NCI-H128 (cell line): ENCODE results near the gene RPS6KA1.
"Not testable (repeated sequence)": the region's sequence is repeated elsewhere in the genome, so short reads cannot be mapped to it uniquely, and the experiment has no call there.

Experiments
- DNase-seq: peaks from one replicate; lab custom pipeline; 2025; ENCODE audit not compliant: unreplicated experiment; lab: John Stamatoyannopoulos, UW

Gene RPS6KA1

DNA sequence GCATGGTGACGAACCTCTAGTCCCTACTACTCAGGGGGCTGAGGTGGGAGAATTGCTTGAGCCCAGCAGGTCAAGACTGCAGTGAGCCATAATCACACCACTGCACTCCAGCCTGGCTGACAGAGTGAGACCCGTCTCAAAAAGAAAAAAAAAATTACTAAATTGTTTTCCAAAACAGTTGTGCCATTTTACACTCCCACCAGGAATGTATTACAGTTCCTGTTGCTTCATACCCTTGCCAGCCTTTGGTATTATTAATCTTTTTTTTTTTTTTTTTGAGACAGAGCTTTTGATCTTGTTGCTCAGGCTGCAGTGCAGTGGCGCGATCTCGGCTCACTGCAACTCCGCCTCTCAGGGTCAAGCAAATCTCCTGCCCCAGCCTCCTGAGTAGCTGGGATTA, 55.9 kb downstream of the RPS6KA1 start:
- no peak for DNase-seq

DNA sequence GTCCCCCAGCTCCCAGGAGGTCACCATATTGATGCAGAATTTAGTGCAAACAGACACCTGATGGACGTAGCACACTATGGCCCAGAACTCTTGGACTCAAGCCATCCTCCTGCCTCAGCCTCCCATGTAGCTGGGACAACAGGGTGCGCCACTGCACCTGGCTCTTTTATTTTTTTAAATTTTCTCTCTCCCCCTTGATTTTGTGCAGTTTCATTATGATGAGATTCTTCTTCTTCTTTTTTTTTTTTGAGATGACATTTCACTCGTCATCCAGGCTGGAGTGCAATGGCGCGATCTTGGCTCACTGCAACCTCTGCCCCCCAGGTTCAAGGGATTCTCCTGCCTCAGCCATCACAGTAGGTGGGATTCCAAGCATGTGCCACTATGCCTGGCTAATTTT, 63.8 kb downstream of the RPS6KA1 start:
- no peak for DNase-seq

DNA sequence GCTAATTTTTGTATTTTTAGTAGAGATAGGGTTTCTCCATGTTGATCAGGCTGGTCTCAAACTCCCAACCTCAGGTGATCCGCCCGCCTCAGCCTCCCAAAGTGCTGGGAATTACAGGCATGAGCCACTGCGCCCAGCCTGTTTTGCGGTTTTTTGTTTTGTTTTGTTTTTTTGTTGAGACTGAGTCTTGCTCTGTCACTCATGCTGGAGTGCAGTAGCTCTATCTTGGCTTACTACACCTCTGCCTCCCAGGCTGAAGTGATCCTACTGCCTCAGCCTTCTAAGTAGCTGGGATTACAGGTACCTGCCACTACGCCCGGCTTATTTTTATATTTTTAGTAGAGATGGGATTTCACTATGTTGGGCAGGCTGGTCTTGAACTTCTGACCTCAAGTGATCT, 65.0 kb downstream of the RPS6KA1 start:
- not testable (repeated sequence) for DNase-seq

DNA sequence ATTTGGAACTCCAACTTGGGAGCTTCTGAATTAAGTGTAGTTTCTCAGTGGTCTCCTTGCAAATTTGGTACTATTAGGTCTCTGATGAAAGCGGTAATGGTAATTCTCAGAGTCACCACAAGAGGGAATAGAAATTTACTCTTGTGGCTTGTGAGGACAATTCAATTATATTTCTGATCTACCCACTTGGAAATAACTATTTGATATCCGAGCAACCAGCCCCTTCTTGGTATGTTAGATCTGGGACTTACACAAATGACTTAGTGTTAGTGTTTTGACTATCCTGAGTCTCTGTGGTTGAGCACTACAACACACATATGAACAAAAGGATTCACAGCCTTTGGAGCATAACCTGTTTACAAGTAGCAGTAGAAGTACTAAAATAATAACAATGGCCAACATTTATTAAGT, 68.1 kb downstream of the RPS6KA1 start:
- peak; percentile 63 for DNase-seq

DNA sequence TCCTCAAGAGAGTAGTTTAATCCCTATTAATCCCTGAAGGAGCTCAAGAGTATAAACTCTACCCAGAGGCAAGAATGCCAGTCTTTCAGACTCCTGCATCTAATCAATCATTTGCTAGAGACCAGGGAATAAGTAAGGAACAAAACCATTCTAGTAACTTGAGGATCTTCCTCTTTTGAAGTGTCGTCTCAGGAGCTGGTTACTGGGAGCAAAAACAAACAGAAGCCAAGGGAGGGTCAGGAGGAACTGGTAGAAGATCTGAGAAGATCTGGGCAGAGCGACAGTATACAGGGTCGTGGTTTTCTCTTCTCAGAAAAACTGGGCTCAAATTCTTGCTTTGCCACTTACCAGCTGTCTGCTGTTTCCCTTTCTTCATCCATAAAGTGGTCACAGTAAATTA, 69.3 kb downstream of the RPS6KA1 start:
- DNase-seq, result no peak

DNA sequence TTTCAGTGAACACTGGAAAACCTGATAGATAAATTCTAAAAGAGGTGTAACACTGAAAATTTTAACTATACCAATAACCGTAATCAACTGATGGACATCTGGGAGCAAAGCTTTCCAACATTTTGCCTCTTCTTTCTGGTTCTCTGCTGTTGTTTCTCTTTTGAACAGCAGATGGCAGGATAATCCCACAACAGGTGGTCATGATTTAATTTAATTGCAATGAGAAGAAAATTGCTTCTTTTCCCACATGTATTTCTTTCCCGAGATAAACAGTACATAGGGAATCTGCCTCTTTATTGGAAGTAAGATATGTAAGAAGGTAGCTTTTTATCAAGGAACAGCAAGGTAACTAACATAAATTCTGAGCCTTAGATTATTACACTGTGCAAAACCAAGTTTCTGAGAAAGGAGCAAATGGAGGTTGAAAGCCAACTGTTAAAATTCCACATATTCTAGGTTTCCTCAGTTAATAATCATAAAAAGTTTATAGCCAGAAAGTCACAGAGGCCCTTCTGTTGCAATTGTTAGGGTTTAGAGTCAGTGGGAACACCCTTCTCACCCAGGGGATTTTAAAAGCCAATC, 72.9 kb downstream of the RPS6KA1 start:
- peak; percentile 75 for DNase-seq

DNA sequence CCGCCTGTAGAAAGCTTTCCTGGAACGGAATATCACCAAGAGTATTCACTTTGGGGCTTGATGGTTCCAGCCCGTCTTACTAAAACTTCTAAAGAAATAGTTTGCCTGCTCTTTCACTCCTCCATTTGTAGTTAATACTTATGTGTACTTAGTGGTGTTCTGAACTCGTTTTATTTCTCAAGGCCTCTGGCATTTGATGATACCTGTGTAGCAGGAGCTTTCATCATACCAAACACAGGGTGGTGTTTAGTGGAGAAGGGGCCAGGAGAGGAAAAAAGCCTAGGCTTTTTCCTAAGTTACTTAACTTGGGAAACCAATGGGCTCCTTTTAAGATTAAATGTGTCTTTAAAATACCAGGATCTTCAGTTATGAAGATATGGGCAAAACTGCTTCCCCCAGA, 74.3 kb downstream of the RPS6KA1 start:
- no peak for DNase-seq

DNA sequence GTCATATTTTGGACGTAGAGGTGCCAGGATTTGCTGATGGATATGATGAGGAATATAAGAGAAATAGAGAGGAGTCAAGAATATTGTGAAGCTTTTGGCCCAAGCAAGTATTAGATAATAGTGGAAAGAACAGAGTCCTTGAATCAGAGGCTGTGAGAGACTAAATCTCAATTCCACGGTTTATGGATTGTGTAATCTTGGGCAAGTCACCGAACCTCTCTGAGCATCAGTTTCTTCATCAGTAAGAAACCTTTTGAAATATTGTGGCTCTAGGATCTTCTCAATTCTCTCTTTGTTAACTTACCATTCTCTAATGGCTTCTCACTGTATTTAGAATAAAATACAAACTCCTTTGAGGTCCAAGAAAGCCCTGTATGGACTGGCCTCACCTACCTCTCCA, 77.6 kb downstream of the RPS6KA1 start:
- DNase-seq, result no peak

DNA sequence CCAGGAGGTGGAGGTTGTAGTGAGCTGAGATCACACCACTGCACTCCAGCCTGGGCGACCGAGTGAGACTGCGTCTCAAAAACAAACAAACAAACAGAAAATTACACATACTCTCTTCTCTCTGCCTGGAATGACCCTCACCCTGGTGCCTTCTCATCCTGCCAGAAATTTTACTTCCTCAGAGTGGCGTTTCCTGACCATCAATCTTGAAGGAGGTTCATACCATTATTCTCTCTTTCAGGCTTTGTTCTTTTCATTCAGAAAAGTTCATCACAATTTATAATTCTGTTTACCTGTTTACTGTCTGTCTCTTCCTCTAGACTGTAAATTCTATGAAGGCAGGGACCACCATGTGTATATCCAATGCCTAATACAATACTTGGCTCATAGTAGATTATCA, 79.3 kb downstream of the RPS6KA1 start:
- no peak for DNase-seq

DNA sequence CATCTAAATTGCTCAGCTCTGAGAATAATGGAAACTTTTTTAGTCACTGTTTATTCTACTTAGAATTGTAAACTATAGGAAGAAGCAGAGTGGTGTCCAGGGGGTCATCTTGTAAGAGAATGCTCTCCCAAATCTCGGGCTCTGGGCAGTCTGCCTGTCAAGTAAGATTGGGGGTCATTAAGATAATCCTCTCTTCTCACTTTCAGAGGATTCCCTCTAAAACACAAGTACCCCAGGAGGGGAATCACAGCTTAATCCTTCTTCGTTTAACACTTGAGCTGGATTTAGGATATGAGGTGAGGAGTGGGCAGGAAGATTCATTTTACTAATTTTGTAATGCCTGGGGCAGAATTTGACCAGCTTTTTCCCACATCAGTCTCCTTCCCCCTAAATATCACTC, 81.2 kb downstream of the RPS6KA1 start:
- no peak for DNase-seq

DNA sequence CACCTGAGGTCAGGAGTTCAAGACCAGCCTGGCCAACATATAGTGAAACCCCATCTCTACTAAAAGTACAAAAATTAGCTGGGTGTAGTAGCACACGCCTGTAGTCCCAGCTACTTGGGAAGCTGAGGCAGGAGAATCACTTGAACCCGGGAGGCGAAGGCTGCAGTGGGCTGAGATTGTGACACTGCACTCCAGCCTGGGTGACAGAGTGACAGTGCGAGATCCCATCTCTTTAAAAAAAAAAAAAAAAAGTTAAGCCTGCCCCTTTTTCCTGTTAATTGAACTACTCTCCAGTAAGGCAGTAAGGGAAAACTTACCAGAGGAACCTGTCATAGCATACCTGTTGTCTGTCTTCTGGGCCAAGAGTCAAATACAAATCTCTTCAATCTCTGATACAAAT, 83.1 kb downstream of the RPS6KA1 start:
- DNase-seq, result not testable (repeated sequence)

DNA sequence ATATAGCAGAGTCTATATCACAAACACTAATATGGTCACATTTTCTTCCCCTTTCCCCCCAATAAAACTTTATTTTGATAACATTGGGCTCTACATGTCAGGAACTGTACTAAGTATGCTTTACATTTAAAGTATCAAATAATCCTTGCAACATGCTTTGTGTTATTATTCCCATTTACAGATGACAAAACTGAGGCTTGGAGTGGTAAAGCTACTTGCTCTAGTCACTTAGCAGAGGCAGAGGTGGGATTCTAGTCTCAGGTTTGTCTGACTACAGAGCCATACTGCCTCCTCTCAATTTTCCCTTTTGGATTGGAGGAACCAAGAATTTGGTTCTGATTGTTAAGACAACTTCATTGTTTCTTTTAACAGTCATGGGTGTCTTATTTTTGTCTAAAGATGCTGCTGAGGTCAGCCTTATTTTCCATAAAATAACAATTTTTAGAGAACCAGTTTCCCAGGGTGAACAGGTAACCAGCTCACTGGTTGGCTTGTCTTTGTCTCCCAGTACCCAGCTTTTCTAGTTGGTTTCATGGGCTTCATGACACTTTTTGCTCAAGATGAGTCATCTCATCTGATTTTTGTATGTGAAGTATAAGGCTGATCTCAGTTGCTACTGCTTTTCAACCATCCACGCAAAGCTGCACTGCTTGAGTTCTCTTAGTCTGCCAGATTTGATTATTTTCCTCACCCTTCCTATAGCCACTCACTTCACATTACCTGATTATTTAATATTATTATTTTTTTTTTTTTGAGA, 85.3 kb downstream of the RPS6KA1 start:
- no peak for DNase-seq

DNA sequence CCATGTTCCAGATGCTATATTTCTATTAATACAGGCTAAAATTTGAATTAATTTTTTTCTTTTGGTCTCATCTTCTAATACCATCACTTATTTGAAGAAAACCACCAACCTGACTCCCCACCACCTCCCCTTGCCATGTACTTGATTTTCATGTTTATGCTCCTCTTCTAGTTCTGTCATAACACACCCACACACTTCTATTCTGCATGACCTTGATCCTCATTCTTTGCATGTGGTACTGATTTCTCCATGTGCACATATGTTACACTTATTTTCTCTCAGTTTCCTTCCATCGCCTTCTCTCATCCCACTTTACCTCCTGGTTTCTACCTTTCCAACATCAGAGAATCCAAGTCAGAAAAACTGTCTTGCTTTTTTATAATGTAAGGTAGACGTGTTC, 87.3 kb downstream of the RPS6KA1 start:
- DNase-seq, result no peak

DNA sequence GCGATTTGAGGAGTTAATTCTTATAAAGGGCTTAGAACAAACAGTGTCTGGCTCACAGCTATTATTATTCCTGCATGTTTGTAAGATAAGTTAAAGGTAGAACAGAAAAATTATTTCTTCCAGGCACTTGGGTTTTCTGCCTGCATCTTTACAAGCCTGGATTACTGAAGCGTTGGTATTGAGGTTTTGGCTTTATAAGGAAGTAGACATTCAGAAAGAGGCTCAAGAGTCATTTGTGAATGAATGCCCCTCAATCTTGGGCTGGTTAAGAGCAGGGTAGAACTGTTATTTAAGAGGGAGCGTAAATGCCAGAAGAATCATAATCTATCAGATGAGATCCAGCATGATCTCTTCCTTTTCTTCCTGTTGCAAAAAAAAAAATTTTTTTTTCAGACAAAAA, 89.0 kb downstream of the RPS6KA1 start:
- no peak for DNase-seq
